Fibroblast of mammary gland (primary cell): ENCODE data around the gene PLLP.

Source experiments
- DNase-seq: peaks from one replicate; pipeline ENCODE4 v3.0.0-alpha.2; 2010; ENCODE audit warnings: low read depth
- H3K4me3 ChIP-seq: 2 replicates; pipeline ENCODE4 v1.5.1; 2011; ENCODE audit warnings: low read depth, mild to moderate bottlenecking, low read length, moderate library complexity; ENCODE audit not compliant: control insufficient read depth
- TF ChIP-seq, protein P1 (sequence below): conservative IDR thresholded peaks from 2 replicates; pipeline ENCODE4 v1.5.1; 2011; ENCODE audit warnings: low read depth, low read length, inconsistent platforms; ENCODE audit not compliant: control insufficient read depth, insufficient read depth

Gene PLLP

DNA sequence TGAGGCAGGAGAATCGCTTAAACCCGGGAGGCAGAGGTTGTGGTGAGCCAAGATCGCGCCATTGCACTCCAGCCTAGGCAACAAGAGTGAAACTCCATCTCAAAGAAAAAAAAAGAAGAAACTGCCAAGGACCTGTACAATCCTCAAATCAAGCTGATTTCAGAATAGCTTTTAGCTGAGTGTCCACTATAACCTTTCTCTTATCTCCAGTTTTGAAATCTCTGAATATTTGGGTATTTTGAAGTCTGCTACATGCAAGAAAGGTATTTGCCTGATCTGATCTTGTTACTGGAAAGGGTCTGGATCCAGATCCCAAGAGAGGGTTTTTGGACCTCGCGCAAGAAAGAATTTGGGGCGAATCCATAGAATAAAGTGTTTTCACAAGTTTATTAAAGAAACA is 58.5 kb downstream of the PLLP start:
- TF ChIP-seq, protein P1, sequence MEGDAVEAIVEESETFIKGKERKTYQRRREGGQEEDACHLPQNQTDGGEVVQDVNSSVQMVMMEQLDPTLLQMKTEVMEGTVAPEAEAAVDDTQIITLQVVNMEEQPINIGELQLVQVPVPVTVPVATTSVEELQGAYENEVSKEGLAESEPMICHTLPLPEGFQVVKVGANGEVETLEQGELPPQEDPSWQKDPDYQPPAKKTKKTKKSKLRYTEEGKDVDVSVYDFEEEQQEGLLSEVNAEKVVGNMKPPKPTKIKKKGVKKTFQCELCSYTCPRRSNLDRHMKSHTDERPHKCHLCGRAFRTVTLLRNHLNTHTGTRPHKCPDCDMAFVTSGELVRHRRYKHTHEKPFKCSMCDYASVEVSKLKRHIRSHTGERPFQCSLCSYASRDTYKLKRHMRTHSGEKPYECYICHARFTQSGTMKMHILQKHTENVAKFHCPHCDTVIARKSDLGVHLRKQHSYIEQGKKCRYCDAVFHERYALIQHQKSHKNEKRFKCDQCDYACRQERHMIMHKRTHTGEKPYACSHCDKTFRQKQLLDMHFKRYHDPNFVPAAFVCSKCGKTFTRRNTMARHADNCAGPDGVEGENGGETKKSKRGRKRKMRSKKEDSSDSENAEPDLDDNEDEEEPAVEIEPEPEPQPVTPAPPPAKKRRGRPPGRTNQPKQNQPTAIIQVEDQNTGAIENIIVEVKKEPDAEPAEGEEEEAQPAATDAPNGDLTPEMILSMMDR, result no peak

GRCh38 chr16:57224651-57225335 is 59.7 kb downstream of the PLLP start:
- DNase-seq, result no peak
- TF ChIP-seq, protein P1, result no peak
- H3K4me3 ChIP-seq, result no peak overlapping the region

More for the DNA sequence above, 58.5 kb downstream of the PLLP start:
- no peak overlapping the region for H3K4me3 ChIP-seq
- no peak for DNase-seq

DNA sequence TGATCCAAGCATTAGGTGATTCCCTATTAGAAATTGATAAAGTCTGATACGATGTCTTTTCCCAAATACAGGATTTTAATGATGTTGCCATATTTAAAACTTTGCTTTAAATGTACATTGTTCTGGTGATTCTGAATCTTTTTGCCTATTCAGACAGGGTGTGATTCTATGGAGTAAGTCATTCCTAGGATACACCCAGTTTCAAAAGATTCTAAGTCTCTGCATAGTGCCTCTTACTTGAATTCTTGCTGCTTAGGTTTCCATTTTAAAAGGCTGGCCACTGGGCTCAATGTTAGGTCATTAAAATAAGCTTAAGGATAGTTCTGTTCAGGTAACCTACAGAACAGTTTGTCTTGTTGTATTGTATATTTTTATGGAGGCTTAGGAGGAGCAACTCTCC is 61.4 kb downstream of the PLLP start:
- DNase-seq, result no peak
- TF ChIP-seq, protein P1, result no peak
- H3K4me3 ChIP-seq, result no peak overlapping the region

- no peak for DNase-seq
- no peak overlapping the region for H3K4me3 ChIP-seq
- TF ChIP-seq, protein P1, result no peak
Observed at GRCh38 chr16:57216968-57217367, 67.5 kb downstream of the PLLP start.

GRCh38 chr16:57213462-57213861 is 71.0 kb downstream of the PLLP start:
- no peak overlapping the region for H3K4me3 ChIP-seq
- no peak for DNase-seq
- TF ChIP-seq, protein P1, result no peak

GRCh38 chr16:57209780-57210179 is 74.7 kb downstream of the PLLP start:
- H3K4me3 ChIP-seq, result no peak overlapping the region
- no peak for DNase-seq
- TF ChIP-seq, protein P1, result no peak
